Kidney epithelial cell (primary cell): ENCODE results near the gene CEBPE. TPM values are rescaled to one million over a fixed set of nuclear protein-coding genes. Genes with fewer than 3 reads are reported as not detected.

Source experiments
- DNase-seq: peaks from one replicate; pipeline ENCODE4 v3.0.0-alpha.2; 2010; ENCODE audit warnings: low read depth
- H3K27me3 ChIP-seq: 2 replicates; pipeline ENCODE4 v1.6.0; 2011; ENCODE audit warnings: low read length; ENCODE audit not compliant: control insufficient read depth, insufficient read depth
- H3K36me3 ChIP-seq: 2 replicates; pipeline ENCODE4 v1.5.1; 2011; ENCODE audit warnings: low read length; ENCODE audit not compliant: control insufficient read depth, insufficient read depth
- H3K4me3 ChIP-seq: 2 replicates; pipeline ENCODE4 v1.5.1; 2011; ENCODE audit warnings: low read depth, mild to moderate bottlenecking, control low read depth, low read length
- CTCF ChIP-seq: IDR thresholded peaks from 2 replicates; pipeline ENCODE4 v1.5.1; 2011; ENCODE audit warnings: mild to moderate bottlenecking, moderate library complexity, low read length, control low read depth, inconsistent platforms; ENCODE audit not compliant: insufficient read depth, poor library complexity, severe bottlenecking
- total RNA-seq: library from RNA; depleted of rRNA; stranded (reverse); fragments of >200 nt; gene quantifications from 2 replicates; pipeline ENCODE4 v1.2.3, GENCODE V29; 2015

The CEBPE gene
- total RNA-seq, 1 donor from 2014 or later, result not detected

- Histone ChIP-seq H3K27me3 (no peaks in the 10 kb centered on the region), H3K36me3 (no peaks in the 10 kb centered on the region), H3K4me3 (no peak overlapping the region)
- TF ChIP-seq CTCF, result no peak
- DNase-seq, result no peak
Observed at GRCh38 chr14:23147676-23148075, 28.6 kb upstream of the CEBPE start.

- Histone ChIP-seq H3K27me3 (no peaks in the 10 kb centered on the region), H3K4me3 (no peak overlapping the region), H3K36me3 (no peaks in the 10 kb centered on the region)
- TF ChIP-seq CTCF, result no peak
- DNase-seq, result no peak
Observed at GRCh38 chr14:23146980-23147379, 27.9 kb upstream of the CEBPE start.

GRCh38 chr14:23146351-23146910 is 27.4 kb upstream of the CEBPE start:
- Histone ChIP-seq H3K27me3 (no peaks in the 10 kb centered on the region), H3K4me3 (no peak overlapping the region), H3K36me3 (no peaks in the 10 kb centered on the region)
- no peak for TF ChIP-seq CTCF
- DNase-seq, result no peak

DNA sequence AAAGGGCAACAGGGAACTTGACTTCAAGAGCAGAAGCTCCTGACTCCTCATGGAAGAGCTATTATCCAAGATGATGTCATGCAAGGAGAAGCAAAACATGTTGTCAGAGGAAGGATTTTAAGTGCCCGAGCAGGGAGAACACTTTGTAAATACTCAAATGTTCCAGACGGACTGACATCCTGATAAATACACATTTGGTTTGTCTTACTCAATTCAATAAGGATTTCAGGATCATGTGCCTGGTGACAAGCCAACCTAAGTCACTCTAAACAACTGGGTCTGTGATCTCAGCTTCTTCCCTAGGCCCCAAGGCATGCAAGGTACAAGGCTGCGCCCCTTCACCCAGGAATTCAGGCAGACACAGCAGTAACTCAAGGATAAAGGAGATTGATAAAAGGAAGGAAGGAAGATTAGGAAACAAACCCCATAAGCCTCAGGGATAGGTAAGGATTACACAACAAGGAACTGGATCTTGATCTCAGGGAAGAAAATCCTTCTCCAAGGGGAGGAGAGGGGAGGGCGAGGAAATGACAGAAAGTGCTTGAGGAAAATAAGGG is 26.8 kb upstream of the CEBPE start:
- DNase-seq, result no peak
- no peak for TF ChIP-seq CTCF
- H3K36me3 ChIP-seq, result no peaks in the 10 kb centered on the region
- no peak overlapping the region for H3K4me3 ChIP-seq
- no peaks in the 10 kb centered on the region for H3K27me3 ChIP-seq

- no peaks in the 10 kb centered on the region for H3K36me3 ChIP-seq
- no peak for DNase-seq
- no peak for TF ChIP-seq CTCF
Observed at GRCh38 chr14:23143911-23144310, 24.9 kb upstream of the CEBPE start.

DNA sequence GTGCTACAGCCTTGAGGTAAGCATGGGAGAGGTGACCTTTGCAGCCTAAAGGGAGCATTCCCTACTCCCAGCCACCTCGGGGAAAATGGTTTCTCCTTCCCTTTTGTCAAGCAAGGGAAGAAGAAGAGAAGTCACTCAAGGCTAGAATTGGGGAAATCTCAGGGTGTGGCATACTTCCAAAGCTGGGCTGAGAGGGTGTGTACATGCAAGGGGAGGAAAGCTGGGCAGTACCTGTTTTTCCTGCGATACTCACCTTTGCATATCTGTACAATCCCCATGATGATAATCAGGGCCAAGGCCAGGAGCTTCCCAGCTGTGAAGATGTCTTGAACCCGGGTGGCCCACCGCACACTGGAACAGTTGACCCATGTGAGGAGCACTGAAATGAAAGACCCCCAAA is 23.8 kb upstream of the CEBPE start:
- no peak for TF ChIP-seq CTCF
- Histone ChIP-seq H3K36me3 (no peaks in the 10 kb centered on the region), H3K4me3 (no peak overlapping the region), H3K27me3 (no peaks in the 10 kb centered on the region)
- DNase-seq, result no peak

More at GRCh38 chr14:23143911-23144310, 24.9 kb upstream of the CEBPE start:
- no peak overlapping the region for H3K4me3 ChIP-seq
- H3K27me3 ChIP-seq, result no peaks in the 10 kb centered on the region
